ENCODE results near the gene PCDHB4. TPM values are rescaled to one million over a fixed set of nuclear protein-coding genes. Genes with fewer than 3 reads are reported as not detected.
"Not testable (repeated sequence)": the region's sequence is repeated elsewhere in the genome, so short reads cannot be mapped to it uniquely, and the experiment has no call there.

Gene PCDHB4
- total and polyA plus RNA-seq, 10 of the 15 experiments (the other 5 are each of a cell fraction or from before 2014, with no cell fraction given), result not detected

DNA sequence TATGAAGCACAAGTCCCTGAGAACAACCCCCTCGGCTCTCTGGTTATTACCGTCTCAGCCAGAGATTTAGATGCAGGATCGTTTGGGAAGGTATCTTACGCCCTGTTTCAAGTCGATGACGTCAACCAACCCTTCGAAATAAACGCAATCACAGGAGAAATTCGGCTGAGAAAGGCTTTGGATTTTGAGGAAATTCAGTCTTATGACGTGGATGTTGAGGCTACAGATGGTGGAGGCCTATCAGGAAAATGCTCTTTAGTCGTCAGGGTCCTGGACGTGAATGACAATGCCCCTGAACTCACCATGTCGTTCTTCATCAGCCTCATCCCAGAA lies 29.3 kb downstream of the PCDHB4 start:
- Histone ChIP-seq H3K27me3 (replicated peaks in 1 of 2; ENCODE audit: control insufficient read depth in 2 of 2, insufficient read depth in 2 of 2, low read length in 1 of 2) (no peaks in the 10 kb centered on the region), H3K4me2 (ENCODE audit: control insufficient read depth, insufficient read depth) (no peak overlapping the region), H3K27ac (ENCODE audit: control insufficient read depth, insufficient read depth) (no peak overlapping the region), H3K9me3 (replicated peaks; ENCODE audit: control insufficient read depth, insufficient read depth, low read length) (no peaks in the 10 kb centered on the region; the same call in 1 of the 3 replicates), H3K36me3 (ENCODE audit: control insufficient read depth in 2 of 2, insufficient read depth in 2 of 2, low read length in 1 of 2) (no peaks in the 10 kb centered on the region), H3K4me3 (no peak overlapping the region), H3K79me2 (ENCODE audit: control insufficient read depth, insufficient read depth, low read length) (no peaks in the 10 kb centered on the region), H4K20me1 (ENCODE audit: control insufficient read depth, insufficient read depth) (no peaks in the 10 kb centered on the region), H3K4me1 (ENCODE audit: control insufficient read depth, insufficient read depth, low read length) (no peaks in the 10 kb centered on the region), H3K9ac (ENCODE audit: control insufficient read depth, insufficient read depth, low read length) (no peak overlapping the region), H2AFZ (ENCODE audit: control insufficient read depth, low read depth, low read length) (no peak overlapping the region)
- FAIRE-seq (no peak), DNase-seq (ENCODE audit: low read depth, low spot score) (no peak), ATAC-seq (no peak)
- SMC1A ChIA-PET (ENCODE audit: uncharacterized antibody, unreplicated experiment), result no interaction called here
- CTCF ChIA-PET, result interaction anchor here (1.7 kb wide), 1 partner anchor 413 kb away, joined by 4 read pairs; no protein-coding TSS in a partner anchor
- BruUV-seq (replicated peaks), result no TSS peak
- WGBS (ENCODE audit: insufficient coverage, insufficient replicate concordance, low lambda C conversion rate, missing lambda C conversion rate), result 35% methylated on average over 13 of the region's 13 CpGs
- RAD21 ChIA-PET (ENCODE audit: unreplicated experiment), result no interaction called here
- intact Hi-C loops (cut with micrococcal nuclease; ENCODE audit: unreplicated experiment), result no loop called here
- POLR2A ChIA-PET, result no interaction called here
- no peak for TF ChIP-seq BHLHE40 (IDR thresholded peaks at IDR 0.05; ENCODE audit: borderline replicate concordance in 1 of 2, low read depth in 2 of 2, low read length in 1 of 2)
- TF ChIP-seq, protein P1, sequence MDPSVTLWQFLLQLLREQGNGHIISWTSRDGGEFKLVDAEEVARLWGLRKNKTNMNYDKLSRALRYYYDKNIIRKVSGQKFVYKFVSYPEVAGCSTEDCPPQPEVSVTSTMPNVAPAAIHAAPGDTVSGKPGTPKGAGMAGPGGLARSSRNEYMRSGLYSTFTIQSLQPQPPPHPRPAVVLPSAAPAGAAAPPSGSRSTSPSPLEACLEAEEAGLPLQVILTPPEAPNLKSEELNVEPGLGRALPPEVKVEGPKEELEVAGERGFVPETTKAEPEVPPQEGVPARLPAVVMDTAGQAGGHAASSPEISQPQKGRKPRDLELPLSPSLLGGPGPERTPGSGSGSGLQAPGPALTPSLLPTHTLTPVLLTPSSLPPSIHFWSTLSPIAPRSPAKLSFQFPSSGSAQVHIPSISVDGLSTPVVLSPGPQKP (IDR thresholded peaks at IDR 0.05; ENCODE audit: low read depth, low read length), result no peak
- TF ChIP-seq MEF2A (IDR thresholded peaks at IDR 0.05; ENCODE audit: insufficient read depth, low read depth, low read length), result no peak
- no peak for TF ChIP-seq NRF1 (conservative IDR thresholded peaks at IDR 0.05; ENCODE audit: low read depth, low read length)
- TF ChIP-seq RAD51 (IDR thresholded peaks at IDR 0.05), result no peak
- TF ChIP-seq CREM (IDR thresholded peaks at IDR 0.05; ENCODE audit: low read depth), result no peak
- TF ChIP-seq PML (IDR thresholded peaks at IDR 0.05; ENCODE audit: low read length), result no peak
- no peak for TF ChIP-seq CBX5 (IDR thresholded peaks at IDR 0.05; ENCODE audit: low read depth)
- TF ChIP-seq, protein P2, sequence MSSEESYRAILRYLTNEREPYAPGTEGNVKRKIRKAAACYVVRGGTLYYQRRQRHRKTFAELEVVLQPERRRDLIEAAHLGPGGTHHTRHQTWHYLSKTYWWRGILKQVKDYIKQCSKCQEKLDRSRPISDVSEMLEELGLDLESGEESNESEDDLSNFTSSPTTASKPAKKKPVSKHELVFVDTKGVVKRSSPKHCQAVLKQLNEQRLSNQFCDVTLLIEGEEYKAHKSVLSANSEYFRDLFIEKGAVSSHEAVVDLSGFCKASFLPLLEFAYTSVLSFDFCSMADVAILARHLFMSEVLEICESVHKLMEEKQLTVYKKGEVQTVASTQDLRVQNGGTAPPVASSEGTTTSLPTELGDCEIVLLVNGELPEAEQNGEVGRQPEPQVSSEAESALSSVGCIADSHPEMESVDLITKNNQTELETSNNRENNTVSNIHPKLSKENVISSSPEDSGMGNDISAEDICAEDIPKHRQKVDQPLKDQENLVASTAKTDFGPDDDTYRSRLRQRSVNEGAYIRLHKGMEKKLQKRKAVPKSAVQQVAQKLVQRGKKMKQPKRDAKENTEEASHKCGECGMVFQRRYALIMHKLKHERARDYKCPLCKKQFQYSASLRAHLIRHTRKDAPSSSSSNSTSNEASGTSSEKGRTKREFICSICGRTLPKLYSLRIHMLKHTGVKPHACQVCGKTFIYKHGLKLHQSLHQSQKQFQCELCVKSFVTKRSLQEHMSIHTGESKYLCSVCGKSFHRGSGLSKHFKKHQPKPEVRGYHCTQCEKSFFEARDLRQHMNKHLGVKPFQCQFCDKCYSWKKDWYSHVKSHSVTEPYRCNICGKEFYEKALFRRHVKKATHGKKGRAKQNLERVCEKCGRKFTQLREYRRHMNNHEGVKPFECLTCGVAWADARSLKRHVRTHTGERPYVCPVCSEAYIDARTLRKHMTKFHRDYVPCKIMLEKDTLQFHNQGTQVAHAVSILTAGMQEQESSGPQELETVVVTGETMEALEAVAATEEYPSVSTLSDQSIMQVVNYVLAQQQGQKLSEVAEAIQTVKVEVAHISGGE (CRISPR knock-in tag; IDR thresholded peaks at IDR 0.05), result no peak
- TF ChIP-seq, protein P3, sequence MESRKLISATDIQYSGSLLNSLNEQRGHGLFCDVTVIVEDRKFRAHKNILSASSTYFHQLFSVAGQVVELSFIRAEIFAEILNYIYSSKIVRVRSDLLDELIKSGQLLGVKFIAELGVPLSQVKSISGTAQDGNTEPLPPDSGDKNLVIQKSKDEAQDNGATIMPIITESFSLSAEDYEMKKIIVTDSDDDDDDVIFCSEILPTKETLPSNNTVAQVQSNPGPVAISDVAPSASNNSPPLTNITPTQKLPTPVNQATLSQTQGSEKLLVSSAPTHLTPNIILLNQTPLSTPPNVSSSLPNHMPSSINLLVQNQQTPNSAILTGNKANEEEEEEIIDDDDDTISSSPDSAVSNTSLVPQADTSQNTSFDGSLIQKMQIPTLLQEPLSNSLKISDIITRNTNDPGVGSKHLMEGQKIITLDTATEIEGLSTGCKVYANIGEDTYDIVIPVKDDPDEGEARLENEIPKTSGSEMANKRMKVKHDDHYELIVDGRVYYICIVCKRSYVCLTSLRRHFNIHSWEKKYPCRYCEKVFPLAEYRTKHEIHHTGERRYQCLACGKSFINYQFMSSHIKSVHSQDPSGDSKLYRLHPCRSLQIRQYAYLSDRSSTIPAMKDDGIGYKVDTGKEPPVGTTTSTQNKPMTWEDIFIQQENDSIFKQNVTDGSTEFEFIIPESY (IDR thresholded peaks at IDR 0.05), result no peak
- in situ Hi-C loops (cut with MboI), result no loop called here

DNA sequence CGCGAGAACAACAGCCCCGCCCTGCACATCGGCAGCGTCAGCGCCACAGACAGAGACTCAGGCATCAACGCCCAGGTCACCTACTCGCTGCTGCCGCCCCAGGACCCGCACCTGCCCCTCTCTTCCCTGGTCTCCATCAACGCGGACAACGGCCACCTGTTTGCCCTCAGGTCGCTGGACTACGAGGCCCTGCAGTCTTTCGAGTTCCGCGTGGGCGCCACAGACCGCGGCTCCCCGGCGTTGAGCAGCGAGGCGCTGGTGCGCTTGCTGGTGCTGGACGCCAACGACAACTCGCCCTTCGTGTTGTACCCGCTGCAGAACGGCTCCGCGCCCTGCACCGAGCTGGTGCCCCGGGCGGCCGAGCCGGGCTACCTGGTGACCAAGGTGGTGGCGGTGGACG lies 30.0 kb downstream of the PCDHB4 start:
- H3K27ac ChIP-seq (ENCODE audit: control insufficient read depth, insufficient read depth); H3K36me3 ChIP-seq (ENCODE audit: control insufficient read depth in 2 of 2, insufficient read depth in 2 of 2, low read length in 1 of 2); CTCF ChIA-PET; FAIRE-seq; intact Hi-C loops (cut with micrococcal nuclease; ENCODE audit: unreplicated experiment); in situ Hi-C loops (cut with MboI); H4K20me1 ChIP-seq (ENCODE audit: control insufficient read depth, insufficient read depth); H3K9me3 ChIP-seq (replicated peaks; ENCODE audit: control insufficient read depth, insufficient read depth, low read length); RAD21 ChIA-PET (ENCODE audit: unreplicated experiment); DNase-seq (ENCODE audit: low read depth, low spot score); H3K9ac ChIP-seq (ENCODE audit: control insufficient read depth, insufficient read depth, low read length); H3K79me2 ChIP-seq (ENCODE audit: control insufficient read depth, insufficient read depth, low read length); H3K27me3 ChIP-seq (replicated peaks in 1 of 2; ENCODE audit: control insufficient read depth in 2 of 2, insufficient read depth in 2 of 2, low read length in 1 of 2); H3K4me2 ChIP-seq (ENCODE audit: control insufficient read depth, insufficient read depth); BruUV-seq (replicated peaks); H3K4me3 ChIP-seq; H2AFZ ChIP-seq (ENCODE audit: control insufficient read depth, low read depth, low read length); SMC1A ChIA-PET (ENCODE audit: uncharacterized antibody, unreplicated experiment); H3K4me1 ChIP-seq (ENCODE audit: control insufficient read depth, insufficient read depth, low read length); POLR2A ChIA-PET; ATAC-seq: not testable (repeated sequence)
- 89% methylated on average over 14 of the region's 41 CpGs for WGBS (ENCODE audit: insufficient coverage, insufficient replicate concordance, low lambda C conversion rate, missing lambda C conversion rate)
